IgD-negative memory B cell (primary cell): ENCODE data around the gene INPP5B. TPM values are rescaled to one million over a fixed set of nuclear protein-coding genes. Genes with fewer than 3 reads are reported as not detected.

Source experiments
- H3K27ac Mint-ChIP-seq, 3 donors: one replicate each; pipeline ENCODE4 v1.8.0; 2020 to 2022; ENCODE audit warnings: mild to moderate bottlenecking in 3 of 3, mixed read lengths in 3 of 3, moderate library complexity in 1 of 3
- H3K27me3 Mint-ChIP-seq: one replicate; pipeline ENCODE4 v1.8.0; 2021; ENCODE audit warnings: mixed read lengths
- H3K36me3 Mint-ChIP-seq: one replicate; pipeline ENCODE4 v1.8.0; 2020; ENCODE audit warnings: mild to moderate bottlenecking, mixed read lengths
- H3K4me1 Mint-ChIP-seq, 3 donors: one replicate each; pipeline ENCODE4 v1.8.0; 2020 to 2022; ENCODE audit warnings: mixed read lengths in 3 of 3, mild to moderate bottlenecking in 1 of 3
- H3K4me3 Mint-ChIP-seq, 4 donors: one replicate each; pipeline ENCODE4 v1.8.0; 2020 to 2022; ENCODE audit warnings: mild to moderate bottlenecking in 4 of 4, mixed read lengths in 4 of 4, moderate library complexity in 3 of 4
- H3K9me3 Mint-ChIP-seq, 3 donors: one replicate each; pipeline ENCODE4 v1.8.0; 2020 to 2021; ENCODE audit warnings: mixed read lengths in 3 of 3, mild to moderate bottlenecking in 1 of 3
- polyA plus RNA-seq: library from polyadenylated mRNA; unstranded; fragments of 300-500 nt; fragmentation: Illumina TruSeq; gene quantifications from one replicate; pipeline ENCODE4 v1.2.3, GENCODE V29; 2021

The INPP5B gene
- polyA plus RNA-seq, 1 donor from 2014 or later: 24.2 TPM

DNA sequence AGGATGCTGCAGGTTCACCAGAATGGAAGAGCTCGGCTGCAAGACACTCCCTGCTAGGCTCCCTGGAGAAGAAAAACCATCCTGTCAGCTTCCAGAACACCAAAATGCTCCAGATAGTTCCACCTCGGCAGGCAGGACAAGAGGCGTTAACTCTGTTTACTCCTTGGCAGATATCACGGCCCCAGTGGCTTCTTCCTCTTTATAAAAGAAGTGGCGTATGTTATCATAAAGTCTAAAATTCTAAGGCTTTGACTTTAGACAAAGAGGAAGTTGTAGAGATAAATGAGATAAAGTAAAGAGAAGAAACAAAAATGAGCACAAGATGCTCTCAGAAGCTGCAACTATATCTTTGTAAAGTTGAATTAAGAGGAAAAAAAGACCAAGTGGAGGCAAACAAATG, 63.2 kb downstream of the INPP5B start:
- H3K36me3 Mint-ChIP-seq: peaks cover 5% of the 10 kb centered on the region
- no peaks in the 10 kb centered on the region for H3K9me3 Mint-ChIP-seq
- H3K27me3 Mint-ChIP-seq: no peaks in the 10 kb centered on the region
- H3K27ac Mint-ChIP-seq: no peak overlapping the region
- H3K4me3 Mint-ChIP-seq: no peak overlapping the region
- H3K4me1 Mint-ChIP-seq: no peaks in the 10 kb centered on the region

DNA sequence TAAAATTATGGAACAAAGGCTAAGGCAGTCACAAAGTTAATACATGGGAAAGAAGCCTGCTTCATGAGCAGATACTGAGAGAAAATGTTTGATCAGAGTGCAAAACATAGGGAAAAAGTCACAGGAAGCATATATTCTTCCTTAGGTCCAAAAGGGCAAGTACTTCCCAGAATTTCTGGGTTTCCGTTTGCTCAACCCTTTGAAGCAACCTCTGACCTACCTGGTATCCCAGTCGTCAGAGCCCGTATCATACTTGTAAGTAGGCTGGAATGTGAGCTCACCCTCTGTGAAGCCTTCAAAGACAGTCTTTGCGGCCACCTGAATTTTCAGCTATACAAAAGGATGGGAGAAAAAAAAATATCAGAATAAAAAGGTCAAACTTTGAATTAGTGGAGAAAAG, 67.0 kb downstream of the INPP5B start:
- Mint-ChIP-seq H3K4me3 (no peak overlapping the region), H3K27ac (no peak overlapping the region), H3K36me3 (peaks cover 7% of the 10 kb centered on the region), H3K27me3 (no peaks in the 10 kb centered on the region), H3K4me1 (no peaks in the 10 kb centered on the region), H3K9me3 (no peaks in the 10 kb centered on the region)

DNA sequence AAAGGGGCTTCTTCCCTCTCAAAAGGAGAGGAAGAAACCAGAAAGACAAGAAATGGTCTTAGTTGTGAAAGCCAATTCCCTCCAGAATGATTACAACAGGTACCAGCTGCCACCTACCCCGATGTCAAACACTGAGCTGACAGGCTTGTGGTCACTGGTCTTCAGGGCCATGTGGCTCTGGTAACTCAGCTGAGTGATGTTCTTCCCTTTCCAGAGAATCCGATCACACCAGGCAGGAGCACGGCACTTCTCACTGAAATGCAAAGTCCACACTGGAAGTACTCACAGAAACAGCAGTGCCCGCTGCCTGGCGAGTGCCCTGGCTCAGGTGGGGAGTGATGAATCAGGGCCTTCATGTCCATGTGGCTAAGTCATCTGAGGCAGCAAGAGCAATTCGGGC, 68.8 kb downstream of the INPP5B start:
- H3K4me3 Mint-ChIP-seq: no peak overlapping the region
- H3K27me3 Mint-ChIP-seq: no peaks in the 10 kb centered on the region
- H3K27ac Mint-ChIP-seq: no peak overlapping the region
- peaks cover 8% of the 10 kb centered on the region for H3K36me3 Mint-ChIP-seq
- no peaks in the 10 kb centered on the region for H3K4me1 Mint-ChIP-seq
- H3K9me3 Mint-ChIP-seq: no peaks in the 10 kb centered on the region

DNA sequence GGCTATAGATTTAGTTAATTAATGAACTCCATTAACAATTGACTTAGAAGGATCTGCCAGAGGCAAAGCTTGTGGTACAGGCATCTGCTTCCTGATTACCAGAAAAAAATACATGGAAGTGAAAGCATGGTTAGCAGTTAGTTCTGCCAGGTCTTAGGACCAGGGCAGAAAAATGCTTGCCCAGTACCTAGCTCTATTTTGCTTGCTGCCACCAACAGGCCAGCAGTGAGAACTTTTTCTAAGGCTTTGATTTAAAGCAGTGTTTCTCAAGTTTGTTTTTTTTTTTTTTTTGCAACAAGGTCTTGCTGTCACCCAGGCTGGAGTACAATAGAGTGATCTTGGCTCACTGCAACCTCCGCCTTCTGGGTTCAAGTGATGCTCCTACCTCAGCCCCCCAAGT, 71.0 kb downstream of the INPP5B start:
- H3K9me3 Mint-ChIP-seq: no peaks in the 10 kb centered on the region
- H3K4me3 Mint-ChIP-seq: no peak overlapping the region
- no peaks in the 10 kb centered on the region for H3K27me3 Mint-ChIP-seq
- no peak overlapping the region for H3K27ac Mint-ChIP-seq
- peaks cover 3% of the 10 kb centered on the region for H3K36me3 Mint-ChIP-seq
- no peaks in the 10 kb centered on the region for H3K4me1 Mint-ChIP-seq

DNA sequence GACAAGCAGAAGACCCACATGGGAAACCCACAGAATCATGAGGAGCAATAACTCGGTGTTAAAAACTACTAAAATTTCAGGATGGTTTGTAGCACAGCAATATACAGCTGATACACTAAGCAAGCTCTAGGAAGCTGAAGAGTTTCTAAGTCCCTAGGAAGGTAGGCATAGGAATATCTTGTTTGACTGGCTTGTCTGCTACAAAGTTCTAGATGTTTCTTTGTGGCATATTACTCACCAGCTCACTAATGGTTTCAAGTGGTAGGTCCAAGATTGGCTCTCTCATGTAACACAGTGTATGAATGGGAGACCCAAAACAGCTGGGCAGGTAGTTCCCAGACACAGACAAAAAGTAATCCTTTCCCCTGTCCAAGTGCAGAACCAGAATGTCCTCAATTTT, 74.2 kb downstream of the INPP5B start:
- Mint-ChIP-seq H3K9me3 (no peaks in the 10 kb centered on the region), H3K36me3 (peaks cover 1% of the 10 kb centered on the region), H3K27me3 (no peaks in the 10 kb centered on the region), H3K4me3 (no peak overlapping the region), H3K4me1 (no peaks in the 10 kb centered on the region), H3K27ac (no peak overlapping the region)

DNA sequence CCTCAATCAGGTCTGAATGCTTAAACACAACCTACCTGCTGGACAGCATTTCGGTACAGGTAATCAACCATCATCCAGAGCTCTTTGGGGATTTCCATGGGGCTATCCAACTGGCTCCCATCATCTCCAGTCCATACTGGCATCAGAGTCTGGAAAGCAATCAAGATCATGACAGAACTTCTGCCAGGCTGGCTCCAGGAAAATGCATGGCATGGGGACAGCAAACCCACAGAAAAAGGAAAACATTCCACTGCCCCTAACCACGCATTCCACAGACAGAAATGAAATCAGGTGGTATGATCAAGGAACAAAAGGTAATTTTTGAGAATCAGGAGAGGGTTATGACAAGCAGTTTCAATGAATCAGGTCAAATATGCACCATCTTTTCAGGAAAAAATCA, 78.4 kb downstream of the INPP5B start:
- Mint-ChIP-seq H3K27me3 (no peaks in the 10 kb centered on the region), H3K4me1 (no peaks in the 10 kb centered on the region), H3K9me3 (no peaks in the 10 kb centered on the region), H3K27ac (no peak overlapping the region), H3K4me3 (no peak overlapping the region), H3K36me3 (no peaks in the 10 kb centered on the region)

DNA sequence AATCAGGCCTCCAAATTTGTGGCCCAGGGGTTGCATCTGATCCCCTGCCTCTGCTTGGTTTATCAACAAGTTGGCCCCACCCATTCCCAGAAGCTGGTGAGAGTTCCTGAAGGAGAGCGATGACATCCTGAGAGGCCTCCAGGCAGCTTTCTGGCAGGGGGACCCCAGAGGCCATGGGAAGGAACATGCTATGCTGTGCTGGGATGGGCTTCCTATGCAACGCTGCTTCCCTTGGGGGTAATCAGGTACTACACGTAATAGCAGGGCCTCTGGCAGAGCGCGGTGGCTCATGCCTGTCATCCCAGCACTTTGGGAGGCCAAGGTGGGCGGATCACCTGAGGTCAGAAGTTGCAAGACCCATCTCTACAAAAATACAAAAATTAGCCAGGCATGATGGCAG, 79.1 kb downstream of the INPP5B start:
- Mint-ChIP-seq H3K4me3 (peak overlapping the region in 1 of 4 donors; percentile 43), H3K27me3 (no peaks in the 10 kb centered on the region), H3K9me3 (no peaks in the 10 kb centered on the region), H3K36me3 (no peaks in the 10 kb centered on the region), H3K27ac (no peak overlapping the region), H3K4me1 (no peaks in the 10 kb centered on the region)

DNA sequence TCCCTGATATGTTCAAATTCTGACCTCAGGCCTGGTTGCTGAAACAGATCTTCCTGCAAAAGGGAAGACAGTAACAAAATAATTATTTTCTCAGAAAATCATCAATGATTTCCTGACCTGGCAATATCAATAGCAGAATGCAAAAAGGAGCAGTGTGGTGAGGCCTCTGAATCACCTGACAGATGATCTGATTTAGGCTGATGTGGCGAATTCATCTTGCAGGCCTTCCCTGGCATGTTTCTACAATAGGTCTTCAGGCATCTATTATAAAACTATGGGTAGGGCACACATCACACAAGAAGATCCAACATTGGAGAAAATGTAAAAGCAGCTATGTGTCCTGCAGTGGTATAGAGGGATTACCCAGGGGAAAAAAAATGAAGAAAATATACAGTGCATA, 80.4 kb downstream of the INPP5B start:
- H3K36me3 Mint-ChIP-seq: no peaks in the 10 kb centered on the region
- H3K27ac Mint-ChIP-seq: no peak overlapping the region
- no peaks in the 10 kb centered on the region for H3K4me1 Mint-ChIP-seq
- H3K4me3 Mint-ChIP-seq: peak overlapping the region in 1 of 4 donors; percentile 29
- H3K27me3 Mint-ChIP-seq: no peaks in the 10 kb centered on the region
- no peaks in the 10 kb centered on the region for H3K9me3 Mint-ChIP-seq

DNA sequence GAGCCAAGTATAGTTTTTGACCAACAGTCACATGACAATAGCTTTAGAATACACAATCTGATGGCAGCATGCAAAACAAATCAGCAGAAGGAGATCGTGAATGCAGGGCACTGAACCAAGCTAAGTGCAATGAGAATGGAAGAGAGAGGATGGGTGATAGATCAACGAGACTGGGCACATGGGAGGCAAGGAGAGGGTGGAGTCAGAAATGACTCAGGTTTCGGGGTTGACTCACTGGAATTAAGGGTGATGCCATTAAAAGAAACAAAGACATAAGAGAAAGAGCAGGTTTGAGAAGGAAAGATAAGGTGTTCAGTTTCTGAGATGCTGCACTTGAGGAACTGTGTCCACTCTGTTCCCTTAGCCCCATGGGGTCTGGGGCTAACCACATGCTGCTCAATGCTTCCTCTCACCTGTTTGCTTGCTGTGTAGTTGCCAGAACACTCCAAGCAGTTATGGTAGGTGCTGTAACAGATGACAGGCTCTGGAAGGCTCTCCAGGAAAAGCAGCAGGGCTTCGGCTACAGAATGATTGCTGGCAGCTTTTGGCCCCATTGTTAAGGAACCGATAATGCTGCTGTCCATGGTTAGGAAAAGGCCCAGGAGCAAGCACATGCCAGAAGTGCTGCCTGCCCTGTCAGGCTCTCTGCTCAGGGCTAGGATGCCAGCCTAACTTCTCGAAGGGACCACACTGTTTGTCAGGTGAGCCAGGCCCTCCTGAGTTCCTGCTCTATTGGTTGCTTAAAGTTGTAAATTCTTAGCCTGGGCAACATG, 81.3 kb downstream of the INPP5B start:
- H3K9me3 Mint-ChIP-seq: no peaks in the 10 kb centered on the region
- H3K4me1 Mint-ChIP-seq: no peaks in the 10 kb centered on the region
- H3K27me3 Mint-ChIP-seq: no peaks in the 10 kb centered on the region
- no peaks in the 10 kb centered on the region for H3K36me3 Mint-ChIP-seq
- no peak overlapping the region for H3K4me3 Mint-ChIP-seq
- H3K27ac Mint-ChIP-seq: no peak overlapping the region

DNA sequence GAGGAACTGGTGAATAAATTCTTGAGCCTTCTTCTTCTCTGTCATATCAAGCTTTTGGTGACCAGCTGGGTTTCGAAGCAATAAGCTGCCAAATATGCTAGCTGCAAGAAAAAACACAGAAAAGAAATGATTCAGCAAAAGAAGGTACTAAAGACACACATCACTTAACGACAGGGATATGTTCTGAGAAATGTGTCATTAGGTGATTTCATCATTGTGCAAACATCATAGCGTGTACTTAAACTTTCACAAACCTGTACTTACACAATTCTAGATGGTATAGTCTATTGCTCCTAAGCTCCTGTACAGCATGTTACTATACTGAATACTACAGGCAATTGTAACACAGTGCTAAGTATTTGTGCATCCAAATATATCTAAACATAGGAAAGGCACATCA, 84.5 kb downstream of the INPP5B start:
- peak overlapping the region in 1 of 3 donors; percentile 71 for H3K27ac Mint-ChIP-seq
- no peaks in the 10 kb centered on the region for H3K36me3 Mint-ChIP-seq
- H3K9me3 Mint-ChIP-seq: no peaks in the 10 kb centered on the region
- no peaks in the 10 kb centered on the region for H3K27me3 Mint-ChIP-seq
- peaks cover 4 to 14% (median 10%) of the 10 kb centered on the region in 3 donors for H3K4me1 Mint-ChIP-seq
- peak overlapping the region in 1 of 4 donors; percentile 88 for H3K4me3 Mint-ChIP-seq

DNA sequence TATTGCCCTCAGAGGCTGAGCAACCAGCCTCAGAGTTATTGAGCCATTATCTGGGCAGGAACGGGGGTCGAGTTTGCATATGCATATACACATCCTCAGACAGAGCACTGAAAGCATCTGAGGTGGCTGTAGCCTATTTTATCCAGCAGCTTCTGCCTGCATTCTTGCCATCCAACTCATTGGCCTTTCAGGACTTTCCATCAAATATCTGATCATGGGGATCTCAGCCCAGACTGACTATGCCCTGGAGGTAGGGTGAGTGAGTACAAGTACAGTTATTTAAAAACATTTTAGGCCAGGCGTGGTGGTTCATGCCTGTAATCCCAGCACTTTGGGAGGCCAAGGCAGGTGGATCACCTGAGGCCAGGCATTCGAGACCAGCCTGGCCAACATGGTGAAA, 85.7 kb downstream of the INPP5B start:
- Mint-ChIP-seq H3K9me3 (no peaks in the 10 kb centered on the region), H3K4me1 (peaks cover 10 to 18% (median 12%) of the 10 kb centered on the region in 3 donors), H3K27me3 (no peaks in the 10 kb centered on the region), H3K27ac (peak overlapping the region in 2 of 3 donors; percentile 47 to 85), H3K36me3 (peaks cover 1% of the 10 kb centered on the region), H3K4me3 (no peak overlapping the region)

DNA sequence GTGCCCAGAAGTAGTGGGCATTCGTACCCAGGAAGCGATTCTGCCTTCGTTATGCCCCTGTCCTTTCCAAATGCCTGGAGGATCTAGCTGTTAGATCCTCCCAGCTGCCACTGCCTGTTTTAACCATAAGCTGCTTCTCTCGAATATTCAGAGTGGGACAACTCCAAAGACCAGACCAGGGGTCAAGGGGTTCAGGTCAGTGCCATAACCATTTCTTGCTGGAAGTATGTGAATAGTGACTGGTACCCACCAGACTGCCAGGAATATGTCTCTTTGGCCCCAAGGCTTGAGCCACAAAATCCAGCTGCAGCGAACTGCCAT, 86.5 kb downstream of the INPP5B start:
- H3K36me3 Mint-ChIP-seq: peaks cover 1% of the 10 kb centered on the region
- no peaks in the 10 kb centered on the region for H3K9me3 Mint-ChIP-seq
- peaks cover 10 to 20% (median 12%) of the 10 kb centered on the region in 3 donors for H3K4me1 Mint-ChIP-seq

DNA sequence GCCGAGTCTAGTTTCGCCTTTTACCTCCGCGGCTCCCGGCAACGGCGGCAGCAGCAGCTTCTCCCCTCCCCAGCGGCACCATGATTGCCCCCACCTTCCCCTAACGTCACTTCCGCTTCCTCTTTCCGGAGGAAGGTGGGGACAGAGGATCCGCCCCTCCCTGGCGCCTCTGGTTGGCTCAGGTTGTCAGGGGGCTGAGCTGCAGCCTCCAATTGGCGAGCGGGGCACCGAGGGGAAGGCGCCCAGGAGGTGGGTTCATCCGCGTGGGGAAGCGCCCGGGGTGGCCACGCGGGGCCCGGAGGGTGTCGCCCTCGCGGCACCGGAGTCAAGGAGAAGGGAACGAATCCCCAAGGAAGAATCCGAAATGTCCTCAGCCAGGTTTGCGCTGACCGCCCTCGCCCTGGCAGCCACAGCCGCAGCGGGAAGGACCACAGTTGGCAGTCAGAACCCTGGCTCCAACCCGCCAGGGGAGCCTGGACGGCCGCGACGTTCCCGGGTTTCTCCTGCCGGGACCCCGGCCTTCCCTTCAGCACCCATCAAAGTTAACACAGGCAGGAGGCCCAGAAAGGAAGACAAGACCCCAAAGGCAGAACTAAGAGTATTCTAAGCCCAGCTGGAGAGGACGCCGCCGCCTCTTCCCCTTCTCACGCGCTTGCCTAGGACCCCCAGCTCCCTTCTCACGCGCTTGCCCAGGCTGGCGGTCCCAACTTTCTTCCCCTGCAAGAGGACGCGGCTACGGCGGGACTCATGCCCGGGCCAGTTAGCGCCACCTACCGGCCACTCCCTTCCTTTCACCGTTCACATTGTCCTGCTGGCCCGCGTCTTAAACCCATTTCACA, 87.1 kb downstream of the INPP5B start, which contains the start of gene MTF1:
TSS of gene MTF1 (minus strand) at position 86 of the 839 bp plus-strand sequence. CDS start 1,934 bp downstream, outside the sequence.
- Mint-ChIP-seq H3K27me3 (no peaks in the 10 kb centered on the region), H3K36me3 (peaks cover 1% of the 10 kb centered on the region), H3K4me1 (peaks cover 10 to 25% (median 12%) of the 10 kb centered on the region in 3 donors), H3K27ac (peak within 1 kb of the TSS; percentile 85 to 97 (median 88)), H3K9me3 (no peaks in the 10 kb centered on the region), H3K4me3 (peak within 1 kb of the TSS; percentile 81 to 100 (median 98))

More for the DNA sequence above, 86.5 kb downstream of the INPP5B start:
- Mint-ChIP-seq H3K4me3 (peak overlapping the region; percentile 81 to 100 (median 98)), H3K27ac (peak overlapping the region; percentile 51 to 97 (median 85)), H3K27me3 (no peaks in the 10 kb centered on the region)

DNA sequence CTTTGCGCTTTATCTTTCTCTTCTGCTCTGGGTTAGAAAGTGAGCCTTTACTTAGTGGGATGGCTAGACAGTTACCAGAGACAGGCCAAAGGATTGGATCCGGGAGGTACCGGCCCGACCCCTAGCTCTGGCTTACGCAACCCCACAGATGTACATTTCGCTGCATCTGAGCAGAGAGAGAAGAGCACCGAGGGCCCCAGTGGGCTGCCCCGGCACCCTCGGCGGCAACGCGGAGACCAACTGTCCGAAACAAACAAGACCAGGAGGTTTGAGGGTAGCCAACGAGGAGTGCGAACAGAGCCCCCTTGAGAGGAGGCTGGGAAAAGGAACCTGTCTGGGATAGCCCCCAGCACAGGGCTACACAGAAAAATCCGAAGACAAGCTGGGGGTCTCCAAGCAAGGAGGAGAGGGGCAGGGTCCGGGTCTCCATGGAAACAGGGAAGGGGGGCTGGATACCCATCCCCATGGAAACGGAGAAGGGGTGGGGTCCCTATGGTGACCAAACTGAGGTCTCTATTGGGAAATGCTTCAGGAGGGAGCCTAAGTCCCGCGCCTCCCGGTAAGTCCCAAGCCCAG, 87.8 kb downstream of the INPP5B start:
- peaks cover 12 to 28% (median 14%) of the 10 kb centered on the region in 3 donors for H3K4me1 Mint-ChIP-seq
- peaks cover 1% of the 10 kb centered on the region for H3K36me3 Mint-ChIP-seq
- H3K27me3 Mint-ChIP-seq: no peaks in the 10 kb centered on the region
- H3K4me3 Mint-ChIP-seq: peak overlapping the region; percentile 81 to 100 (median 98)
- H3K9me3 Mint-ChIP-seq: no peaks in the 10 kb centered on the region
- peak overlapping the region; percentile 85 to 97 (median 88) for H3K27ac Mint-ChIP-seq

DNA sequence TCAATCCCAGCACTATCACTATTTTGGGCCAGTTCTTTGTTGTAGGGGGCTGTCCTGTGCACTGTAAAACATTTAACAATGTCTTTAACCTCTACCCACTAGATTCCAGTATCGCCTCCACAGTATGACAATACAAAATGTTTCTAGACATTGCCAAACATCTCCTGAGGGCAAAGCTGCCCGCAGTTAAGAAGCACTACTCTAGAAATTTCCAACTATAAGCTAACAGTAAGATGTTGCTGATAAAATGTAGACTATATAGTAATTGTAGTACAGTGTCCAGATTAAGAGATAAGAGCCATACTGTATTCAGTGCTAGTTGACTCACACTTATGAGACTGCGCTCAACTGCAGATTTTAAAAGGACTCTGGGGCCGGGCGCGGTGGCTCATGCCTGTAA, 92.4 kb downstream of the INPP5B start:
- Mint-ChIP-seq H3K4me3 (no peak overlapping the region), H3K4me1 (peaks cover 21 to 35% (median 24%) of the 10 kb centered on the region in 3 donors), H3K27me3 (no peaks in the 10 kb centered on the region), H3K36me3 (peaks cover 1% of the 10 kb centered on the region), H3K9me3 (no peaks in the 10 kb centered on the region), H3K27ac (peak overlapping the region in 1 of 3 donors; percentile 8)
